Stomach (tissue), 9 donors: ENCODE results near the gene ZFYVE21. TPM values are rescaled to one million over a fixed set of nuclear protein-coding genes. Genes with fewer than 3 reads are reported as not detected.

ENCODE experiments used
- DNase-seq, 2 donors: peaks; one replicate each; pipeline versions ENCODE4 v3.0.0 to v3.0.0-alpha.2; 2013 to 2019
- H3K27ac ChIP-seq, 5 donors: fragments of 200-600 bp in 4 of 5; sonication (generic) in 4 of 5; one replicate each; pipeline ENCODE4 v1.5.1; 2013 to 2019; ENCODE audit warnings: mild to moderate bottlenecking in 1 of 5, moderate library complexity in 1 of 5
- H3K27me3 ChIP-seq, 3 donors: fragments of 200-600 bp; sonication (generic); one replicate each; pipeline ENCODE4 v1.5.1; 2017 to 2019; ENCODE audit warnings: mixed run types in 1 of 3
- H3K36me3 ChIP-seq, 4 donors: fragments of 200-600 bp; sonication (generic); 1 replicate in 3 of 4; 2 replicates in 1 of 4; pipeline ENCODE4 v1.5.1; 2016 to 2019
- H3K4me1 ChIP-seq, 4 donors: fragments of 200-600 bp; sonication (generic); one replicate each; pipeline ENCODE4 v1.5.1; 2016 to 2019
- H3K4me3 ChIP-seq, 4 donors: fragments of 200-600 bp; sonication (generic) in 3 of 4; one replicate each; pipeline ENCODE4 v1.5.1; 2016 to 2019; ENCODE audit warnings: mild to moderate bottlenecking in 1 of 4
- H3K9me3 ChIP-seq, 4 donors: fragments of 200-600 bp; sonication (generic); one replicate each; pipeline ENCODE4 v1.5.1; 2016 to 2019
- CTCF ChIP-seq, 7 experiments: fragments of 450-650 bp in 4 of 7; fragments of 200-600 bp in 3 of 7; sonication (generic) in 3 of 7; IDR thresholded peaks; one replicate each; pipeline ENCODE4 v1.5.1; 2016 to 2019; ENCODE audit warnings: antibody characterized with exemption in 7 of 7, control low read depth in 2 of 7, mild to moderate bottlenecking in 1 of 7
- EP300 ChIP-seq: sonication (generic); formaldehyde crosslinking; IDR thresholded peaks from one replicate; pipeline ENCODE4 v1.6.1; 2017; ENCODE audit warnings: antibody characterized with exemption
- POLR2A ChIP-seq, 4 donors: fragments of 450-650 bp; IDR thresholded peaks; one replicate each; pipeline ENCODE4 v1.6.1; 2016; ENCODE audit warnings: antibody characterized with exemption in 4 of 4, control low read depth in 2 of 4, mild to moderate bottlenecking in 1 of 4, moderate library complexity in 1 of 4
- POLR2AphosphoS5 ChIP-seq, 3 donors: sonication (generic); formaldehyde crosslinking; IDR thresholded peaks; one replicate each; pipeline ENCODE4 v1.6.1; 2016; ENCODE audit warnings: antibody characterized with exemption in 3 of 3
- WGBS, 5 donors: extraction: QIAGEN DNeasy Blood & Tissue Kit in 3 of 5; methylation state at CpG; one replicate each; pipeline versions ENCODE4 v1.1.5 to v1.1.7; 2013 to 2018; 5-methylcytosine and 5-hydroxymethylcytosine counted together
- intact Hi-C: fragments of 100-400 bp; cut with DNase I; formaldehyde crosslinking; loops from one replicate; pipeline ENCODE4 v1.15.1; 2023; ENCODE audit warnings: low total_unique reads
- polyA plus RNA-seq, 3 donors: library from polyadenylated mRNA; stranded (reverse); fragments of 200-250 nt; gene quantifications; one replicate each; pipeline ENCODE4 v1.2.3, GENCODE V29; 2013
- total RNA-seq, 5 donors: library from RNA; depleted of rRNA; stranded (reverse); fragments of >200 nt; gene quantifications; one replicate each; pipeline versions ENCODE4 v1.1.0 to v1.2.3, GENCODE V29; 2014 to 2016
- donor health status: healthy with polysubstance abuse.
- donor health status: Bipolar disorder and iron deficiency.
- donor health status: healthy.

ZFYVE21 gene
- total and polyA plus RNA-seq, 8 donors = 28.0 to 150 (median 72.9) TPM

DNA sequence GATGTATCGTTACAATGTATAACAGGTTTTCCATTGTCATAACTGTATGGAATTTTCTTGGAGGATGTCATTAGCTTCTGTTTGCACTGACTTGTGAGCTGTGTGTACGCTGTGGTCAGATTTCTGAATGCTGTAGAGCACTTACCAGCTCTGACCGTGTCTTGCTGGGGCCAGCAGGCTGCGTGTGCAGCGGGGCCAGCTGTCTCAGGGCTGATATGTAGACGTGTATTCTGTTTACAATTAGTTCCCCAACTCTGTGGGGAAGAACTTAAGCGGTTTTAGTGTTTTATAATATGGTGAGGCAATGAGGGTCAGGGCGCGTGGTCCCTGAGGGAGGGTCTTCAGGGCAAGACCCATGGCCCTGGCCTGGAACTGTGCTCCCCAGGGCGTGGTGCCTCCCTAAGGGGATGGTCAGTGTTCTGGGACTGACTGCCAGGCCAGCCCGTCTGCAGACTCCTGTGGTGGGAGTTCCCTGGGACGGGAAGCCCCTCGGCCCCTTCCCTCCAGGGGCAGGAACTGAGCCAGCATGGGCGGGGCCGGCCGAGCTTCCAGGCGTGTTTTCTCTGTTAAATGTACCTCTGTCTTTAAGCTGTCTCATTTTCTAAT, 19.0 kb upstream of the ZFYVE21 start:
- Histone ChIP-seq H3K27ac (peak overlapping the region; percentile 33 to 71 (median 65)), H3K9me3 (no peaks in the 10 kb centered on the region), H3K27me3 (no peaks in the 10 kb centered on the region), H3K4me1 (peaks cover 44 to 71% (median 59%) of the 10 kb centered on the region in 4 donors), H3K4me3 (no peak overlapping the region), H3K36me3 (peaks cover 39 to 81% (median 76%) of the 10 kb centered on the region in 4 donors)
- WGBS, 5 donors = 23 to 43% (median 33%) methylated on average over 16 to 17 of the region's 17 CpGs
- TF ChIP-seq EP300 (no peak), POLR2A (IDR thresholded peaks at IDR 0.05) (no peak), CTCF (IDR thresholded peaks at IDR 0.05) (no peak), POLR2AphosphoS5 (IDR thresholded peaks at IDR 0.05) (peak in 2 of 3 donors; percentile 1 to 6)
- intact Hi-C loops = no loop called here
- peak in 1 of 2 donors; percentile 84 for DNase-seq

GRCh38 chr14:103697206-103697602, 18.4 kb upstream of the ZFYVE21 start:
- no peak for TF ChIP-seq EP300
- TF ChIP-seq POLR2A (IDR thresholded peaks at IDR 0.05) = no peak
- no peak for TF ChIP-seq POLR2AphosphoS5 (IDR thresholded peaks at IDR 0.05)
- no peak for TF ChIP-seq CTCF (IDR thresholded peaks at IDR 0.05)
- peak overlapping the region in 3 of 5 donors; percentile 65 to 71 (median 70) for H3K27ac ChIP-seq
- intact Hi-C loops = no loop called here
- H3K4me1 ChIP-seq = peaks cover 44 to 71% (median 59%) of the 10 kb centered on the region in 4 donors
- DNase-seq = no peak
- H3K27me3 ChIP-seq = no peaks in the 10 kb centered on the region
- H3K36me3 ChIP-seq = peaks cover 39 to 81% (median 76%) of the 10 kb centered on the region in 4 donors
- WGBS, 5 donors = 27 to 39% (median 33%) methylated on average over 3 of the region's 3 CpGs
- no peak overlapping the region for H3K4me3 ChIP-seq
- no peaks in the 10 kb centered on the region for H3K9me3 ChIP-seq

DNA sequence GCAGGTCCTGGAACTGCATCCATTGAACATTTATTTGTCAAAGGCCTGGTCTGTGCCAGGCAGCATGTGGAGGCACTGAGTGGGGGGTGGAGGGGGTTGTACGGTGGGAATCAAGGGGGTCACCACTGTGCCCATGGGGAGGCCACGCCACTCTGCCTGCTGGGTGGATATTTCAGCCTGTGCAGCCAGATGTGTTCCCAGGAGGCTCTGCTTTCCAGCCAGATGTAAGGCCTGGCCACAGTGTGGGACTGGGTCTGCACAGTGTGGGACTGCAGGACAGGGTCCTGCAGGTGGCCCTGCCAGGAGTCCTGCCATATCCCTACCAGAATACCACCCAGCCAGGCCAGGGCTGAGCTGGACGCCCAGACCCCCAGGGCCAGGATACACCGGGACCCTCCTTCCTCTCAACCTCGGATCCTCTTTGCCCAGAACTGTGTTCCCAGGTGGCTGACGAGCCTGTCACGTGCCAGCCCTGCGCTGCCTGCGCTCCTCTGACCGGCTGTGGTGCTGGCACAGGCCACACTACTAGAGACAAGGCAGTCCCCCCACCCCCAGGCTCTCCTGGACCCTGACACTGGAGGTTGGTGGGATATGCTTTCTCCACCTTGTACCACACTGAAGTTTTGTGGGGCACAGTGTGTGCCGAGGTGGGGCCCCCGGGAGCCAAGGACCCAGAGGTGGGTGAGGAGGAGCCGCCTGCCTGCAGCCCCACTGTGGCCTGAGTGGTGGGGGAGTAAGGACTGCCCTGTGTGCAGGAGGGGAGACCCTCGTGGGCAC, 17.8 kb upstream of the ZFYVE21 start:
- no peak for DNase-seq
- Histone ChIP-seq H3K27me3 (no peaks in the 10 kb centered on the region), H3K4me1 (peaks cover 44 to 69% (median 58%) of the 10 kb centered on the region in 4 donors), H3K36me3 (peaks cover 41 to 81% (median 77%) of the 10 kb centered on the region in 4 donors), H3K4me3 (no peak overlapping the region), H3K9me3 (no peaks in the 10 kb centered on the region), H3K27ac (peak overlapping the region; percentile 30 to 71 (median 65))
- intact Hi-C loops = no loop called here
- WGBS, 5 donors = 80 to 89% (median 87%) methylated on average over 3 to 14 of the region's 14 CpGs
- TF ChIP-seq CTCF (IDR thresholded peaks at IDR 0.05) = no peak
- TF ChIP-seq EP300 = no peak
- TF ChIP-seq POLR2A (IDR thresholded peaks at IDR 0.05) = no peak
- TF ChIP-seq POLR2AphosphoS5 (IDR thresholded peaks at IDR 0.05) = no peak

- H3K4me3 ChIP-seq = no peak overlapping the region
- 41 to 72% (median 47%) methylated on average over 18 to 33 of the region's 33 CpGs for WGBS, 5 donors
- H3K4me1 ChIP-seq = peaks cover 42 to 62% (median 51%) of the 10 kb centered on the region in 4 donors
- intact Hi-C loops = no loop called here
- H3K27ac ChIP-seq = peak overlapping the region; percentile 30 to 71 (median 65)
- peak; percentile 67 to 92 for DNase-seq
- TF ChIP-seq CTCF (IDR thresholded peaks at IDR 0.05) (no peak), POLR2AphosphoS5 (IDR thresholded peaks at IDR 0.05) (peak; percentile 12 to 83 (median 57)), POLR2A (IDR thresholded peaks at IDR 0.05) (peak in 1 of 4 donors; percentile 25), EP300 (no peak)
- H3K27me3 ChIP-seq = no peaks in the 10 kb centered on the region
- H3K36me3 ChIP-seq = peaks cover 34 to 81% (median 77%) of the 10 kb centered on the region in 4 donors
- no peaks in the 10 kb centered on the region for H3K9me3 ChIP-seq
Observed at GRCh38 chr14:103698380-103699260, 17.0 kb upstream of the ZFYVE21 start.
